HepG2 (cell line): ENCODE results near the gene OR4X2.

ENCODE experiments used
- CCAR2 ChIP-seq: fragments of 200-400 bp; formaldehyde crosslinking; optimal IDR thresholded peaks from 2 replicates; pipeline ENCODE3; 2018; ENCODE audit warnings: low read depth, mild to moderate bottlenecking, low read length, moderate library complexity
- POLR2A ChIP-seq, 2 experiments: IDR thresholded peaks; 2 replicates each; pipeline ENCODE4 v1.6.1; 2011; ENCODE audit warnings: low read depth in 2 of 2, low read length in 2 of 2, mild to moderate bottlenecking in 1 of 2, moderate library complexity in 1 of 2; ENCODE audit not compliant: insufficient read depth in 1 of 2
- RBAK ChIP-seq: sonication (generic); formaldehyde crosslinking; IDR thresholded peaks from 2 replicates; pipeline ENCODE4 v1.5.1; 2020; ENCODE audit warnings: mild to moderate bottlenecking, missing genetic modification reagents
- ZNF138 ChIP-seq: sonication (generic); formaldehyde crosslinking; IDR thresholded peaks from 2 replicates; pipeline ENCODE4 v1.5.0; 2020; ENCODE audit warnings: mild to moderate bottlenecking, low read depth, missing genetic modification reagents
- TF ChIP-seq, protein P1 (sequence below): IDR thresholded peaks from 2 replicates; pipeline ENCODE4 v1.6.1; 2018; ENCODE audit warnings: missing genetic modification reagents, mild to moderate bottlenecking, missing compliant biosample characterization
- TF ChIP-seq, protein P2 (sequence below), 2 experiments: sonication (generic) in 1 of 2; formaldehyde crosslinking in 1 of 2; IDR thresholded peaks; 2 replicates each; pipeline versions ENCODE4 v1.5.1 to v1.6.1; 2011 to 2020; ENCODE audit warnings: borderline replicate concordance in 1 of 2, low read depth in 1 of 2, low read length in 1 of 2, mild to moderate bottlenecking in 1 of 2, missing genetic modification reagents in 1 of 2, moderate library complexity in 1 of 2
- TF ChIP-seq, protein P3 (sequence below): sonication (generic); formaldehyde crosslinking; IDR thresholded peaks from 2 replicates; pipeline ENCODE4 v1.8.1; 2023; ENCODE audit warnings: missing genetic modification reagents, inconsistent platforms, borderline replicate concordance
- TF ChIP-seq, protein P4 (sequence below): sonication (generic); formaldehyde crosslinking; IDR thresholded peaks from 2 replicates; pipeline ENCODE4 v1.9.0; 2022; ENCODE audit warnings: missing genetic modification reagents, mild to moderate bottlenecking, borderline replicate concordance
- TF ChIP-seq, protein P5 (sequence below): sonication (generic); formaldehyde crosslinking; IDR thresholded peaks from 2 replicates; pipeline ENCODE4 v1.4.0; 2020; ENCODE audit warnings: missing genetic modification reagents, low read depth, mild to moderate bottlenecking, borderline replicate concordance
- TF ChIP-seq, protein P6 (sequence below): sonication (generic); formaldehyde crosslinking; conservative IDR thresholded peaks from 2 replicates; pipeline ENCODE4 v1.4.0; 2020; ENCODE audit warnings: missing genetic modification reagents

DNA sequence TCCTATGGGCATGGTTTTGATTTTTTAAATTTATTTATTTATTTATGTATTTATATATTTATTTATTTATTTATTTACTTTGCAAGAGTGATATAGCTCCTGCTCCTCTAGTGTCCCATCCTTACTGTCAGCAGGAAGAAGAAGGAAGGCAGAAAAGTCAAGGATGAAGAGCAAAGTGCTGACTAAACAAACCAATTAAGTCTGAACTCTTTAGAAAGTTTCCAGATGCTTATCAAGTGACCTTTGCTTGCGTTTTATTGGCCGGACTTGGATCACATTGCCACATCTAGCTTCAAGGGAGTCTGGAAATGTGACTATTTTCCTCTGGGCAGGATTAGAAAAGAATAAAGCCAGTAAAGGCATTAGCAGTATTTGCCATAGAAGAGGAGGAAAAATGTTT, 37.0 kb upstream of the OR4X2 start:
- TF ChIP-seq ZNF138 (no peak), POLR2A (IDR thresholded peaks at IDR 0.05; ENCODE audit: insufficient read depth in 1 of 2, low read depth in 2 of 2, low read length in 2 of 2) (no peak), RBAK (CRISPR knock-in tag) (no peak), CCAR2 (no peak)
- TF ChIP-seq, protein P1, sequence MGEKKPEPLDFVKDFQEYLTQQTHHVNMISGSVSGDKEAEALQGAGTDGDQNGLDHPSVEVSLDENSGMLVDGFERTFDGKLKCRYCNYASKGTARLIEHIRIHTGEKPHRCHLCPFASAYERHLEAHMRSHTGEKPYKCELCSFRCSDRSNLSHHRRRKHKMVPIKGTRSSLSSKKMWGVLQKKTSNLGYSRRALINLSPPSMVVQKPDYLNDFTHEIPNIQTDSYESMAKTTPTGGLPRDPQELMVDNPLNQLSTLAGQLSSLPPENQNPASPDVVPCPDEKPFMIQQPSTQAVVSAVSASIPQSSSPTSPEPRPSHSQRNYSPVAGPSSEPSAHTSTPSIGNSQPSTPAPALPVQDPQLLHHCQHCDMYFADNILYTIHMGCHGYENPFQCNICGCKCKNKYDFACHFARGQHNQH (CRISPR knock-in tag) = no peak
- TF ChIP-seq, protein P2, sequence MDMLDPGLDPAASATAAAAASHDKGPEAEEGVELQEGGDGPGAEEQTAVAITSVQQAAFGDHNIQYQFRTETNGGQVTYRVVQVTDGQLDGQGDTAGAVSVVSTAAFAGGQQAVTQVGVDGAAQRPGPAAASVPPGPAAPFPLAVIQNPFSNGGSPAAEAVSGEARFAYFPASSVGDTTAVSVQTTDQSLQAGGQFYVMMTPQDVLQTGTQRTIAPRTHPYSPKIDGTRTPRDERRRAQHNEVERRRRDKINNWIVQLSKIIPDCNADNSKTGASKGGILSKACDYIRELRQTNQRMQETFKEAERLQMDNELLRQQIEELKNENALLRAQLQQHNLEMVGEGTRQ (IDR thresholded peaks at IDR 0.05; ENCODE audit: low read depth, low read length) = no peak
- TF ChIP-seq, protein P2 (CRISPR knock-in tag; IDR thresholded peaks at IDR 0.05; ENCODE audit: borderline replicate concordance) = no peak
- TF ChIP-seq, protein P3, sequence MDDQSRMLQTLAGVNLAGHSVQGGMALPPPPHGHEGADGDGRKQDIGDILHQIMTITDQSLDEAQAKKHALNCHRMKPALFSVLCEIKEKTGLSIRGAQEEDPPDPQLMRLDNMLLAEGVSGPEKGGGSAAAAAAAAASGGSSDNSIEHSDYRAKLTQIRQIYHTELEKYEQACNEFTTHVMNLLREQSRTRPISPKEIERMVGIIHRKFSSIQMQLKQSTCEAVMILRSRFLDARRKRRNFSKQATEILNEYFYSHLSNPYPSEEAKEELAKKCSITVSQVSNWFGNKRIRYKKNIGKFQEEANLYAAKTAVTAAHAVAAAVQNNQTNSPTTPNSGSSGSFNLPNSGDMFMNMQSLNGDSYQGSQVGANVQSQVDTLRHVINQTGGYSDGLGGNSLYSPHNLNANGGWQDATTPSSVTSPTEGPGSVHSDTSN (CRISPR knock-in tag) = no peak
- TF ChIP-seq, protein P4, sequence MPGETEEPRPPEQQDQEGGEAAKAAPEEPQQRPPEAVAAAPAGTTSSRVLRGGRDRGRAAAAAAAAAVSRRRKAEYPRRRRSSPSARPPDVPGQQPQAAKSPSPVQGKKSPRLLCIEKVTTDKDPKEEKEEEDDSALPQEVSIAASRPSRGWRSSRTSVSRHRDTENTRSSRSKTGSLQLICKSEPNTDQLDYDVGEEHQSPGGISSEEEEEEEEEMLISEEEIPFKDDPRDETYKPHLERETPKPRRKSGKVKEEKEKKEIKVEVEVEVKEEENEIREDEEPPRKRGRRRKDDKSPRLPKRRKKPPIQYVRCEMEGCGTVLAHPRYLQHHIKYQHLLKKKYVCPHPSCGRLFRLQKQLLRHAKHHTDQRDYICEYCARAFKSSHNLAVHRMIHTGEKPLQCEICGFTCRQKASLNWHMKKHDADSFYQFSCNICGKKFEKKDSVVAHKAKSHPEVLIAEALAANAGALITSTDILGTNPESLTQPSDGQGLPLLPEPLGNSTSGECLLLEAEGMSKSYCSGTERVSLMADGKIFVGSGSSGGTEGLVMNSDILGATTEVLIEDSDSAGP (CRISPR knock-in tag) = no peak
- TF ChIP-seq, protein P5, sequence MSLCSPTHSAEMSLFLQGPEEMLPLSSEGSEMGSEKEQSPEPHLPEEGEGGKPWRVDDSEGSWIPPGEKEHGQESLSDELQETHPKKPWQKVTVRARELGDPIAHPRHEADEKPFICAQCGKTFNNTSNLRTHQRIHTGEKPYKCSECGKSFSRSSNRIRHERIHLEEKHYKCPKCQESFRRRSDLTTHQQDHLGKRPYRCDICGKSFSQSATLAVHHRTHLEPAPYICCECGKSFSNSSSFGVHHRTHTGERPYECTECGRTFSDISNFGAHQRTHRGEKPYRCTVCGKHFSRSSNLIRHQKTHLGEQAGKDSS (CRISPR knock-in tag) = no peak
- TF ChIP-seq, protein P6, sequence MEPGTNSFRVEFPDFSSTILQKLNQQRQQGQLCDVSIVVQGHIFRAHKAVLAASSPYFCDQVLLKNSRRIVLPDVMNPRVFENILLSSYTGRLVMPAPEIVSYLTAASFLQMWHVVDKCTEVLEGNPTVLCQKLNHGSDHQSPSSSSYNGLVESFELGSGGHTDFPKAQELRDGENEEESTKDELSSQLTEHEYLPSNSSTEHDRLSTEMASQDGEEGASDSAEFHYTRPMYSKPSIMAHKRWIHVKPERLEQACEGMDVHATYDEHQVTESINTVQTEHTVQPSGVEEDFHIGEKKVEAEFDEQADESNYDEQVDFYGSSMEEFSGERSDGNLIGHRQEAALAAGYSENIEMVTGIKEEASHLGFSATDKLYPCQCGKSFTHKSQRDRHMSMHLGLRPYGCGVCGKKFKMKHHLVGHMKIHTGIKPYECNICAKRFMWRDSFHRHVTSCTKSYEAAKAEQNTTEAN (CRISPR knock-in tag) = no peak
